SK-N-SH treated with all-trans-retinoic acid at 6 μM for 48 hours (cell line): ENCODE results near the gene MAPK7.

Source experiments
- ATAC-seq: fragments of 200-7000 bp; cut with Tn5 transposase; 3 replicates; pipeline ENCODE4 v1.9.1; 2020; ENCODE audit warnings: mild to moderate bottlenecking, moderate library complexity
- ARNTL ChIP-seq: fragments of 450-650 bp; formaldehyde crosslinking; IDR thresholded peaks from 2 replicates; pipeline ENCODE4 v1.5.0; 2020; ENCODE audit warnings: low read depth, mild to moderate bottlenecking, moderate library complexity, borderline replicate concordance
- BACH2 ChIP-seq: fragments of 250-450 bp; sonication (Bioruptor Pico); IDR thresholded peaks from 2 replicates; pipeline ENCODE4 v1.9.0; 2021; ENCODE audit warnings: mild to moderate bottlenecking, borderline replicate concordance
- CSDC2 ChIP-seq: fragments of 250-450 bp; sonication (Bioruptor Pico); IDR thresholded peaks from 2 replicates; pipeline ENCODE4 v1.5.0; 2020; ENCODE audit warnings: mild to moderate bottlenecking, moderate library complexity
- ESRRG ChIP-seq: fragments of 250-450 bp; sonication (Bioruptor Pico); IDR thresholded peaks from 2 replicates; pipeline ENCODE4 v1.6.1; 2021; ENCODE audit warnings: mild to moderate bottlenecking
- GLIS3 ChIP-seq: fragments of 250-450 bp; sonication (Bioruptor Pico); IDR thresholded peaks from 2 replicates; pipeline ENCODE4 v1.5.0; 2020; ENCODE audit warnings: mild to moderate bottlenecking, moderate library complexity
- ISL1 ChIP-seq: fragments of 250-450 bp; sonication (Bioruptor Pico); IDR thresholded peaks from 2 replicates; pipeline ENCODE4 v2.1.2; 2022; ENCODE audit warnings: mild to moderate bottlenecking, moderate library complexity
- OSR1 ChIP-seq: fragments of 250-450 bp; sonication (Bioruptor Pico); IDR thresholded peaks from 2 replicates; pipeline ENCODE4 v1.8.0; 2022; ENCODE audit warnings: moderate library complexity, mild to moderate bottlenecking, inconsistent platforms
- PATZ1 ChIP-seq: fragments of 250-450 bp; sonication (Bioruptor Pico); IDR thresholded peaks from 2 replicates; pipeline ENCODE4 v1.8.0; 2020; ENCODE audit warnings: mild to moderate bottlenecking, moderate library complexity, borderline replicate concordance
- POU6F1 ChIP-seq: fragments of 250-450 bp; sonication (Bioruptor Pico); IDR thresholded peaks from 2 replicates; pipeline ENCODE4 v1.8.0; 2021; ENCODE audit warnings: low read depth, mild to moderate bottlenecking, moderate library complexity, borderline replicate concordance
- PPARA ChIP-seq: fragments of 250-450 bp; sonication (Bioruptor Pico); IDR thresholded peaks from 2 replicates; pipeline ENCODE4 v1.5.0; 2020; ENCODE audit warnings: mild to moderate bottlenecking, borderline replicate concordance
- RARB ChIP-seq: fragments of 250-450 bp; sonication (Bioruptor Pico); IDR thresholded peaks from 2 replicates; pipeline ENCODE4 v1.8.0; 2021; ENCODE audit warnings: mild to moderate bottlenecking, moderate library complexity
- SNAI2 ChIP-seq: fragments of 250-450 bp; sonication (Bioruptor Pico); IDR thresholded peaks from 2 replicates; pipeline ENCODE4 v1.5.0; 2020; ENCODE audit warnings: mild to moderate bottlenecking, moderate library complexity
- TCF4 ChIP-seq: fragments of 250-450 bp; sonication (Bioruptor Pico); IDR thresholded peaks from 2 replicates; pipeline ENCODE4 v1.8.0; 2021; ENCODE audit warnings: mild to moderate bottlenecking, moderate library complexity, borderline replicate concordance
- TOX ChIP-seq: fragments of 250-450 bp; sonication (Bioruptor Pico); IDR thresholded peaks from 2 replicates; pipeline ENCODE4 v1.8.0; 2021; ENCODE audit warnings: mild to moderate bottlenecking, moderate library complexity, borderline replicate concordance
- ZC3H10 ChIP-seq: fragments of 250-450 bp; sonication (Bioruptor Pico); IDR thresholded peaks from 2 replicates; pipeline ENCODE4 v1.5.1; 2021; ENCODE audit warnings: mild to moderate bottlenecking, moderate library complexity
- ZFP3 ChIP-seq: fragments of 250-450 bp; sonication (Bioruptor Pico); IDR thresholded peaks from 2 replicates; pipeline ENCODE4 v1.5.0; 2020; ENCODE audit warnings: mild to moderate bottlenecking, moderate library complexity
- ZFP30 ChIP-seq: fragments of 450-650 bp; formaldehyde crosslinking; IDR thresholded peaks from 2 replicates; pipeline ENCODE4 v1.5.0; 2022; ENCODE audit warnings: mild to moderate bottlenecking, moderate library complexity
- ZNF70 ChIP-seq: fragments of 450-650 bp; formaldehyde crosslinking; IDR thresholded peaks from 2 replicates; pipeline ENCODE4 v1.5.0; 2020; ENCODE audit warnings: mild to moderate bottlenecking, moderate library complexity
- ZNF8 ChIP-seq: fragments of 450-650 bp; formaldehyde crosslinking; IDR thresholded peaks from 2 replicates; pipeline ENCODE4 v1.5.0; 2020; ENCODE audit warnings: mild to moderate bottlenecking, moderate library complexity
- TF ChIP-seq, protein P1 (sequence below): fragments of 250-450 bp; sonication (Bioruptor Pico); IDR thresholded peaks from 2 replicates; pipeline ENCODE4 v1.5.0; 2020; ENCODE audit warnings: mild to moderate bottlenecking, moderate library complexity
- TF ChIP-seq, protein P2 (sequence below): fragments of 250-450 bp; sonication (Bioruptor Pico); IDR thresholded peaks from 2 replicates; pipeline ENCODE4 v1.5.1; 2020; ENCODE audit warnings: low read depth, mild to moderate bottlenecking, moderate library complexity

The MAPK7 gene

GRCh38 chr17:19337712-19338023 lies 40.6 kb upstream of the MAPK7 start (continued):
- TF ChIP-seq, protein P1, sequence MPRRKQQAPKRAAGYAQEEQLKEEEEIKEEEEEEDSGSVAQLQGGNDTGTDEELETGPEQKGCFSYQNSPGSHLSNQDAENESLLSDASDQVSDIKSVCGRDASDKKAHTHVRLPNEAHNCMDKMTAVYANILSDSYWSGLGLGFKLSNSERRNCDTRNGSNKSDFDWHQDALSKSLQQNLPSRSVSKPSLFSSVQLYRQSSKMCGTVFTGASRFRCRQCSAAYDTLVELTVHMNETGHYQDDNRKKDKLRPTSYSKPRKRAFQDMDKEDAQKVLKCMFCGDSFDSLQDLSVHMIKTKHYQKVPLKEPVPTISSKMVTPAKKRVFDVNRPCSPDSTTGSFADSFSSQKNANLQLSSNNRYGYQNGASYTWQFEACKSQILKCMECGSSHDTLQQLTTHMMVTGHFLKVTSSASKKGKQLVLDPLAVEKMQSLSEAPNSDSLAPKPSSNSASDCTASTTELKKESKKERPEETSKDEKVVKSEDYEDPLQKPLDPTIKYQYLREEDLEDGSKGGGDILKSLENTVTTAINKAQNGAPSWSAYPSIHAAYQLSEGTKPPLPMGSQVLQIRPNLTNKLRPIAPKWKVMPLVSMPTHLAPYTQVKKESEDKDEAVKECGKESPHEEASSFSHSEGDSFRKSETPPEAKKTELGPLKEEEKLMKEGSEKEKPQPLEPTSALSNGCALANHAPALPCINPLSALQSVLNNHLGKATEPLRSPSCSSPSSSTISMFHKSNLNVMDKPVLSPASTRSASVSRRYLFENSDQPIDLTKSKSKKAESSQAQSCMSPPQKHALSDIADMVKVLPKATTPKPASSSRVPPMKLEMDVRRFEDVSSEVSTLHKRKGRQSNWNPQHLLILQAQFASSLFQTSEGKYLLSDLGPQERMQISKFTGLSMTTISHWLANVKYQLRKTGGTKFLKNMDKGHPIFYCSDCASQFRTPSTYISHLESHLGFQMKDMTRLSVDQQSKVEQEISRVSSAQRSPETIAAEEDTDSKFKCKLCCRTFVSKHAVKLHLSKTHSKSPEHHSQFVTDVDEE (CRISPR knock-in tag) = no peak

- ATAC-seq = peak; percentile 70
- TF ChIP-seq BACH2 (no peak), ZNF70 (no peak), ZNF8 (CRISPR knock-in tag) (no peak), PPARA (CRISPR knock-in tag) (no peak), PATZ1 (CRISPR knock-in tag) (no peak), ISL1 (CRISPR knock-in tag) (no peak), TCF4 (CRISPR knock-in tag) (no peak), OSR1 (no peak), POU6F1 (no peak), GLIS3 (no peak), TOX (CRISPR knock-in tag) (no peak), ESRRG (CRISPR knock-in tag) (no peak), SNAI2 (no peak), ZFP30 (no peak), ZC3H10 (CRISPR knock-in tag) (no peak)
- TF ChIP-seq, protein P1 (CRISPR knock-in tag) = no peak
- TF ChIP-seq, protein P2, sequence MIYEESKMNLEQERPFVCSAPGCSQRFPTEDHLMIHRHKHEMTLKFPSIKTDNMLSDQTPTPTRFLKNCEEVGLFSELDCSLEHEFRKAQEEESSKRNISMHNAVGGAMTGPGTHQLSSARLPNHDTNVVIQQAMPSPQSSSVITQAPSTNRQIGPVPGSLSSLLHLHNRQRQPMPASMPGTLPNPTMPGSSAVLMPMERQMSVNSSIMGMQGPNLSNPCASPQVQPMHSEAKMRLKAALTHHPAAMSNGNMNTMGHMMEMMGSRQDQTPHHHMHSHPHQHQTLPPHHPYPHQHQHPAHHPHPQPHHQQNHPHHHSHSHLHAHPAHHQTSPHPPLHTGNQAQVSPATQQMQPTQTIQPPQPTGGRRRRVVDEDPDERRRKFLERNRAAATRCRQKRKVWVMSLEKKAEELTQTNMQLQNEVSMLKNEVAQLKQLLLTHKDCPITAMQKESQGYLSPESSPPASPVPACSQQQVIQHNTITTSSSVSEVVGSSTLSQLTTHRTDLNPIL (CRISPR knock-in tag) = no peak
Observed at GRCh38 chr17:19338031-19338990, 40.0 kb upstream of the MAPK7 start.

- no peak for ATAC-seq
- no peak for TF ChIP-seq TOX (CRISPR knock-in tag)
- no peak for TF ChIP-seq ARNTL (CRISPR knock-in tag)
- no peak for TF ChIP-seq ISL1 (CRISPR knock-in tag)
- no peak for TF ChIP-seq RARB (CRISPR knock-in tag)
- no peak for TF ChIP-seq GLIS3
- TF ChIP-seq PATZ1 (CRISPR knock-in tag) = no peak
- TF ChIP-seq TCF4 (CRISPR knock-in tag) = no peak
- TF ChIP-seq ZC3H10 (CRISPR knock-in tag) = no peak
- no peak for TF ChIP-seq ZFP30
- no peak for TF ChIP-seq CSDC2 (CRISPR knock-in tag)
- no peak for TF ChIP-seq POU6F1
- no peak for TF ChIP-seq BACH2
- no peak for TF ChIP-seq ZNF70
- no peak for TF ChIP-seq ZFP3
Observed at GRCh38 chr17:19339341-19339815, 38.9 kb upstream of the MAPK7 start.
